ENCODE measurements around the gene TMPRSS11A.

TMPRSS11A gene

DNA sequence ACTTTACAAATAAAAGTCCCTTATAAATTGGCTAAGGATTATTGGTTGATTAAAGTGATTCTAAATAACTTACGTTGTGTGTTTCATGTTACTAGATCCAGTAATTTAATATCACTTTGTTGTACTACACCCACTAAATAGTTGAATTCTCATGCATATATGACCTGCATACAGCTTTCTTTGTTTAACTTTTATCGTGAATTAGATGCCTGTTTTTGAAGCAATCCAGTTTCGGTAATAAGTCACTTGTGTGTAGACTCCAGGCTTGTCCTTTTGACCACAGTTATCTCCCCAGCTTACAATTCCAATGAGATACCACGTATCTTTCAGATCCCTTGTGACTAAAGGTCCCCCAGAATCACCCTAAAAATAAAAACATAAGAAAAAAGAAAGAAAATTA lies 52.2 kb downstream of the TMPRSS11A start:
- DNase-seq (ENCODE audit: extremely low spot score), result no peak
- ChIA-PET POLR2A (no interaction called here), CTCF (no interaction called here)
- TF ChIP-seq HDGF (IDR thresholded peaks at IDR 0.05; ENCODE audit: borderline replicate concordance) (no peak), PKNOX1 (IDR thresholded peaks at IDR 0.05) (no peak), ZNF384 (IDR thresholded peaks at IDR 0.05) (no peak), BHLHE40 (IDR thresholded peaks at IDR 0.05; ENCODE audit: borderline replicate concordance) (no peak), FOXA1 (IDR thresholded peaks at IDR 0.05) (no peak), ARNT (IDR thresholded peaks at IDR 0.05) (no peak)

GRCh38 chr4:67910585-67910905 lies 52.7 kb downstream of the TMPRSS11A start:
- no peak for TF ChIP-seq L3MBTL2 (conservative IDR thresholded peaks at IDR 0.05)
- no peak for DNase-seq (ENCODE audit: extremely low spot score)
- POLR2A ChIA-PET, result no interaction called here
- CTCF ChIA-PET, result interaction anchor here (1.3 kb wide), 1 partner anchor 137 kb away, joined by 4 read pairs; no protein-coding TSS in a partner anchor

- ChIA-PET POLR2A (no interaction called here), CTCF (interaction anchor here (0.6 to 1.3 kb wide), 2 partner anchors 137 to 358 kb away, joined by 3 to 4 read pairs; no protein-coding TSS in a partner anchor)
- TF ChIP-seq PKNOX1 (IDR thresholded peaks at IDR 0.05) (no peak), LEF1 (IDR thresholded peaks at IDR 0.05; ENCODE audit: borderline replicate concordance) (no peak), CTBP1 (IDR thresholded peaks at IDR 0.05; ENCODE audit: borderline replicate concordance) (no peak), TARDBP (IDR thresholded peaks at IDR 0.05) (no peak), SP1 (IDR thresholded peaks at IDR 0.05) (no peak), FOXK2 (IDR thresholded peaks at IDR 0.05) (no peak), L3MBTL2 (conservative IDR thresholded peaks at IDR 0.05) (no peak), HDGF (IDR thresholded peaks at IDR 0.05; ENCODE audit: borderline replicate concordance) (no peak), NFRKB (IDR thresholded peaks at IDR 0.05) (no peak), SUZ12 (IDR thresholded peaks at IDR 0.05) (no peak), ZNF384 (IDR thresholded peaks at IDR 0.05) (no peak), FOXM1 (IDR thresholded peaks at IDR 0.05; ENCODE audit: borderline replicate concordance) (no peak), ELF4 (IDR thresholded peaks at IDR 0.05) (no peak), FOXA1 (IDR thresholded peaks at IDR 0.05) (no peak), ARNT (IDR thresholded peaks at IDR 0.05) (no peak), BHLHE40 (IDR thresholded peaks at IDR 0.05; ENCODE audit: borderline replicate concordance) (no peak)
- DNase-seq (ENCODE audit: extremely low spot score), result no peak
Observed at GRCh38 chr4:67909905-67910584, 53.2 kb downstream of the TMPRSS11A start.

- TF ChIP-seq ELF4 (IDR thresholded peaks at IDR 0.05) (no peak), PKNOX1 (IDR thresholded peaks at IDR 0.05) (no peak), ZNF384 (IDR thresholded peaks at IDR 0.05) (no peak), ARNT (IDR thresholded peaks at IDR 0.05) (no peak), BHLHE40 (IDR thresholded peaks at IDR 0.05; ENCODE audit: borderline replicate concordance) (no peak), SUZ12 (IDR thresholded peaks at IDR 0.05) (no peak), HDGF (IDR thresholded peaks at IDR 0.05; ENCODE audit: borderline replicate concordance) (no peak), FOXA1 (IDR thresholded peaks at IDR 0.05) (no peak), LEF1 (IDR thresholded peaks at IDR 0.05; ENCODE audit: borderline replicate concordance) (no peak), L3MBTL2 (conservative IDR thresholded peaks at IDR 0.05) (no peak), FOXM1 (IDR thresholded peaks at IDR 0.05; ENCODE audit: borderline replicate concordance) (no peak), FOXK2 (IDR thresholded peaks at IDR 0.05) (no peak), NFRKB (IDR thresholded peaks at IDR 0.05) (no peak), CTBP1 (IDR thresholded peaks at IDR 0.05; ENCODE audit: borderline replicate concordance) (no peak), TARDBP (IDR thresholded peaks at IDR 0.05) (no peak), SP1 (IDR thresholded peaks at IDR 0.05) (no peak)
- no peak for DNase-seq (ENCODE audit: extremely low spot score)
- ChIA-PET POLR2A (no interaction called here), CTCF (no interaction called here)
Observed at GRCh38 chr4:67907650-67908049, 55.6 kb downstream of the TMPRSS11A start.

DNA sequence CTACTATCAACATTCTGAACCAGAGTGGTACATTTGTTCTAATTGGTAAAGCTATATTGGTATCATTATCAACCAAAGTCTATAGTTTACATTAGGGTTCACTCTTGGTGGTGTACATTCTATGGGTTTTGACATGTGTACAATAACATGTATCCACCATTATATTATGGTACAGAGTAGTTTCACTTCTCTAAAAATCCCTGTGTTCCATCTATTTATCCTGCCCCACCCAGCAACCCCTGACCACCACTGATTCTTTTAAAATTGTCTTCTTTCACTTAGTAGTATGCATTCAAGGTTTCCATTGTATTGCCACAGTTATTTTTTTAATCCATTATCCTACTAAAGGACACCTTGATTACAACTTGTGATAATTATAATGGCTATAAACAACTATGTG lies 64.2 kb downstream of the TMPRSS11A start:
- DNase-seq (ENCODE audit: extremely low spot score), result no peak
- ChIA-PET CTCF (no interaction called here), POLR2A (no interaction called here)
- no peak for TF ChIP-seq ARNT (IDR thresholded peaks at IDR 0.05)
- TF ChIP-seq ZNF384 (IDR thresholded peaks at IDR 0.05), result no peak
- TF ChIP-seq BHLHE40 (IDR thresholded peaks at IDR 0.05; ENCODE audit: borderline replicate concordance), result no peak
- no peak for TF ChIP-seq FOXA1 (IDR thresholded peaks at IDR 0.05)
- TF ChIP-seq CTBP1 (IDR thresholded peaks at IDR 0.05; ENCODE audit: borderline replicate concordance), result no peak
- TF ChIP-seq TARDBP (IDR thresholded peaks at IDR 0.05), result no peak
- TF ChIP-seq SP1 (IDR thresholded peaks at IDR 0.05), result no peak
- no peak for TF ChIP-seq SUZ12 (IDR thresholded peaks at IDR 0.05)
- no peak for TF ChIP-seq NFRKB (IDR thresholded peaks at IDR 0.05)
- no peak for TF ChIP-seq FOXM1 (IDR thresholded peaks at IDR 0.05; ENCODE audit: borderline replicate concordance)
- TF ChIP-seq PKNOX1 (IDR thresholded peaks at IDR 0.05), result no peak
- no peak for TF ChIP-seq L3MBTL2 (conservative IDR thresholded peaks at IDR 0.05)

- DNase-seq (ENCODE audit: extremely low spot score), result no peak
- ChIA-PET CTCF (no interaction called here), POLR2A (no interaction called here)
- no peak for TF ChIP-seq FOXK2 (IDR thresholded peaks at IDR 0.05)
- no peak for TF ChIP-seq SP1 (IDR thresholded peaks at IDR 0.05)
- TF ChIP-seq CTBP1 (IDR thresholded peaks at IDR 0.05; ENCODE audit: borderline replicate concordance), result no peak
- no peak for TF ChIP-seq FOXA1 (IDR thresholded peaks at IDR 0.05)
- no peak for TF ChIP-seq SUZ12 (IDR thresholded peaks at IDR 0.05)
- TF ChIP-seq L3MBTL2 (conservative IDR thresholded peaks at IDR 0.05), result no peak
Observed at GRCh38 chr4:67897686-67898085, 65.6 kb downstream of the TMPRSS11A start.

All from HEK293T (cell line).